GM23338 (cell line): ENCODE data around the gene MTR. TPM values are rescaled to one million over a fixed set of nuclear protein-coding genes. Genes with fewer than 3 reads are reported as not detected.

Experiments used
- ATAC-seq: fragments of 200-7000 bp; cut with Tn5 transposase; 3 replicates; pipeline ENCODE4 v1.9.1; 2020
- DNase-seq: peaks from one replicate; pipeline ENCODE4 v3.0.0-alpha.2; 2015; ENCODE audit warnings: low spot score
- H2AFZ ChIP-seq: fragments of 200-600 bp; sonication (generic); 2 replicates; pipeline ENCODE4 v1.8.0; 2016; ENCODE audit warnings: antibody characterized with exemption, mild to moderate bottlenecking, moderate library complexity
- H3F3A ChIP-seq: fragments of 200-600 bp; sonication (generic); replicated peaks from 2 replicates; pipeline ENCODE4 v1.8.0; 2017; ENCODE audit warnings: antibody characterized with exemption, mixed run types, low read depth
- H3K27ac ChIP-seq: fragments of 200-600 bp; sonication (generic); 2 replicates; pipeline ENCODE4 v1.6.1; 2016; ENCODE audit warnings: low read depth
- H3K27me3 ChIP-seq: fragments of 200-600 bp; sonication (generic); 2 replicates; pipeline ENCODE4 v1.8.0; 2016; ENCODE audit warnings: mild to moderate bottlenecking, mixed run types, moderate library complexity; ENCODE audit not compliant: insufficient read depth
- H3K36me3 ChIP-seq: fragments of 200-600 bp; sonication (generic); 2 replicates; pipeline ENCODE4 v1.8.0; 2016; ENCODE audit warnings: mild to moderate bottlenecking; ENCODE audit not compliant: insufficient read depth
- H3K4me1 ChIP-seq: fragments of 200-600 bp; sonication (generic); 2 replicates; pipeline ENCODE4 v1.8.0; 2016; ENCODE audit warnings: mild to moderate bottlenecking, moderate library complexity; ENCODE audit not compliant: insufficient read depth
- H3K4me2 ChIP-seq: fragments of 200-600 bp; sonication (generic); 2 replicates; pipeline ENCODE4 v1.7.1; 2017; ENCODE audit warnings: mixed run types
- H3K4me3 ChIP-seq: fragments of 200-600 bp; sonication (generic); 2 replicates; pipeline ENCODE4 v1.6.1; 2016; ENCODE audit warnings: mixed run types
- H3K79me2 ChIP-seq: fragments of 200-600 bp; sonication (generic); replicated peaks from 2 replicates; pipeline ENCODE4 v1.8.0; 2017; ENCODE audit warnings: mild to moderate bottlenecking; ENCODE audit not compliant: insufficient read depth
- H3K9me2 ChIP-seq: fragments of 200-600 bp; sonication (generic); 2 replicates; pipeline ENCODE4 v1.8.0; 2017; ENCODE audit not compliant: insufficient read depth
- H4K20me1 ChIP-seq: fragments of 200-600 bp; sonication (generic); replicated peaks from 2 replicates; pipeline ENCODE4 v1.8.0; 2017; ENCODE audit warnings: mild to moderate bottlenecking; ENCODE audit not compliant: insufficient read depth
- H3K27ac Mint-ChIP-seq: 2 replicates; pipeline ENCODE4 v1.8.0; 2020; ENCODE audit warnings: inconsistent platforms, mild to moderate bottlenecking, moderate library complexity, mixed read lengths
- H3K27me3 Mint-ChIP-seq: 3 replicates; pipeline ENCODE4 v1.8.0; 2022; ENCODE audit warnings: low read depth, mild to moderate bottlenecking, moderate library complexity, mixed read lengths, inconsistent platforms; ENCODE audit not compliant: insufficient read depth, poor library complexity
- H3K36me3 Mint-ChIP-seq: 3 replicates; pipeline ENCODE4 v1.8.0; 2021; ENCODE audit warnings: low read depth, mild to moderate bottlenecking, inconsistent platforms, moderate library complexity, mixed read lengths
- H3K4me1 Mint-ChIP-seq: 3 replicates; pipeline ENCODE4 v1.8.0; 2020; ENCODE audit warnings: mild to moderate bottlenecking, inconsistent platforms, mixed read lengths
- H3K4me3 Mint-ChIP-seq: 3 replicates; pipeline ENCODE4 v1.8.0; 2021; ENCODE audit warnings: moderate library complexity, mild to moderate bottlenecking, inconsistent platforms, mixed read lengths
- H3K9me3 Mint-ChIP-seq: 3 replicates; pipeline ENCODE4 v1.8.0; 2020; ENCODE audit warnings: moderate library complexity, mild to moderate bottlenecking, inconsistent platforms, mixed read lengths
- CTCF ChIP-seq, 2 experiments: fragments of 200-600 bp in 1 of 2; sonication (generic) in 1 of 2; conservative IDR thresholded peaks; 2 replicates each; pipeline versions ENCODE4 v1.5.1 to v1.6.1; 2016 to 2017; ENCODE audit warnings: antibody characterized with exemption in 2 of 2, low read depth in 2 of 2, mild to moderate bottlenecking in 2 of 2, moderate library complexity in 1 of 2
- EZH2 ChIP-seq: fragments of 200-600 bp; sonication (generic); IDR thresholded peaks from one replicate; pipeline ENCODE4 v1.8.0; 2017; ENCODE audit warnings: antibody characterized with exemption, mild to moderate bottlenecking, low read depth; ENCODE audit not compliant: unreplicated experiment
- EZH2phosphoT487 ChIP-seq: fragments of 200-600 bp; sonication (generic); IDR thresholded peaks from one replicate; pipeline ENCODE4 v1.8.1; 2018; ENCODE audit warnings: antibody characterized with exemption; ENCODE audit not compliant: unreplicated experiment
- JUNB ChIP-seq: IDR thresholded peaks from one replicate; pipeline ENCODE4 v1.6.1; 2016; ENCODE audit warnings: antibody characterized with exemption; ENCODE audit not compliant: unreplicated experiment
- NANOG ChIP-seq: IDR thresholded peaks from 2 replicates; pipeline ENCODE4 v1.6.1; 2016; ENCODE audit warnings: antibody characterized with exemption, borderline replicate concordance
- POLR2AphosphoS5 ChIP-seq: IDR thresholded peaks from 2 replicates; pipeline ENCODE4 v1.6.1; 2016; ENCODE audit warnings: antibody characterized with exemption, low read depth
- REST ChIP-seq: IDR thresholded peaks from one replicate; pipeline ENCODE4 v1.6.1; 2018; ENCODE audit warnings: antibody characterized with exemption; ENCODE audit not compliant: unreplicated experiment
- STAT1 ChIP-seq: IDR thresholded peaks from one replicate; pipeline ENCODE4 v1.6.1; 2016; ENCODE audit warnings: antibody characterized with exemption; ENCODE audit not compliant: unreplicated experiment
- ZNF114 ChIP-seq: fragments of 250-450 bp; sonication (Bioruptor Pico); IDR thresholded peaks from 2 replicates; pipeline ENCODE4 v1.5.0; 2020; ENCODE audit warnings: mild to moderate bottlenecking, moderate library complexity
- ZNF331 ChIP-seq: fragments of 250-450 bp; sonication (Bioruptor Pico); IDR thresholded peaks from 2 replicates; pipeline ENCODE4 v1.5.0; 2020; ENCODE audit warnings: low read depth, mild to moderate bottlenecking, moderate library complexity
- ZNF462 ChIP-seq: fragments of 250-450 bp; sonication (Bioruptor Pico); IDR thresholded peaks from 2 replicates; pipeline ENCODE4 v1.5.0; 2020; ENCODE audit warnings: mild to moderate bottlenecking, moderate library complexity
- polyA plus RNA-seq: library from polyadenylated mRNA; unstranded; fragments of >200 nt; fragmentation: Nextera tagmentation; extraction: Ambion mirVana; gene quantifications from 2 replicates; pipeline ENCODE4 v1.2.1, GENCODE V29; 2016
- total RNA-seq: library from RNA; depleted of rRNA; stranded (reverse); fragments of >200 nt; shearing (Covaris generic); gene quantifications from 2 replicates; pipeline ENCODE4 v1.2.3, GENCODE V29; 2014

MTR gene
- total and polyA plus RNA-seq, 2 experiments from 2014 or later, result 6.4 to 20.0 TPM

- H3K27me3 ChIP-seq, result no peaks in the 10 kb centered on the region
- H3K4me2 ChIP-seq, result no peak overlapping the region
- TF ChIP-seq JUNB (no peak), EZH2 (no peak), STAT1 (no peak), CTCF (conservative IDR thresholded peaks at IDR 0.05; ENCODE audit: low read depth in 2 of 2) (no peak), ZNF462 (CRISPR knock-in tag) (no peak), POLR2AphosphoS5 (no peak), REST (no peak), NANOG (no peak), ZNF114 (no peak), EZH2phosphoT487 (no peak), ZNF331 (CRISPR knock-in tag) (no peak)
- no peak overlapping the region for H2AFZ ChIP-seq
- H3F3A ChIP-seq, result no peaks in the 10 kb centered on the region
- no peak overlapping the region for H3K4me3 ChIP-seq
- DNase-seq, result no peak
- no peaks in the 10 kb centered on the region for H3K4me1 Mint-ChIP-seq
- peaks cover 7% of the 10 kb centered on the region; the same call in 1 of the 2 replicates for H3K9me2 ChIP-seq
- ATAC-seq, result no peak
- peaks cover 16% of the 10 kb centered on the region; the same call in 2 of the 3 replicates for H3K36me3 Mint-ChIP-seq
- peaks cover 3% of the 10 kb centered on the region; the same call in 1 of the 2 replicates for H3K36me3 ChIP-seq
- H3K27me3 Mint-ChIP-seq, result no peaks in the 10 kb centered on the region
- no peak overlapping the region for H3K4me3 Mint-ChIP-seq
- H3K27ac Mint-ChIP-seq, result no peak overlapping the region
- peaks cover 38% of the 10 kb centered on the region for H3K9me3 Mint-ChIP-seq
- H3K27ac ChIP-seq, result no peak overlapping the region
- no peaks in the 10 kb centered on the region for H4K20me1 ChIP-seq
- H3K79me2 ChIP-seq, result no peaks in the 10 kb centered on the region
- no peaks in the 10 kb centered on the region for H3K4me1 ChIP-seq
These were observed 121.2 kb downstream of the MTR start for GRCh38 chr1:236916131-236916800.
